Central memory CD4-positive, alpha-beta T cell (primary cell): ENCODE data around the gene LLGL1.

Experiments used
- DNase-seq: peaks from one replicate; pipeline ENCODE4 v3.0.0; 2022

LLGL1 gene

GRCh38 chr17:18253947-18254821 lies 28.7 kb downstream of the LLGL1 start:
- no peak for DNase-seq

- DNase-seq = no peak
Observed at GRCh38 chr17:18254888-18255649, 29.6 kb downstream of the LLGL1 start.

GRCh38 chr17:18256351-18256750 lies 30.9 kb downstream of the LLGL1 start:
- DNase-seq = no peak

GRCh38 chr17:18256776-18257175 lies 31.3 kb downstream of the LLGL1 start:
- no peak for DNase-seq

GRCh38 chr17:18257268-18257981 lies 32.0 kb downstream of the LLGL1 start:
- peak; percentile 18 for DNase-seq

GRCh38 chr17:18257982-18258355 lies 32.5 kb downstream of the LLGL1 start:
- peak; percentile 29 for DNase-seq

- peak; percentile 44 for DNase-seq
Observed at GRCh38 chr17:18258356-18259038, 33.1 kb downstream of the LLGL1 start, which contains the start of gene FLII. Gene FLII, minus strand, starts transcription at chr17:18258738. Its CDS starts 48 bp downstream, at chr17:18258690.

GRCh38 chr17:18259621-18260331 lies 34.3 kb downstream of the LLGL1 start:
- DNase-seq = no peak

GRCh38 chr17:18260332-18261145 lies 35.1 kb downstream of the LLGL1 start, which contains the start of gene MIEF2:
Gene MIEF2, plus strand, starts transcription at chr17:18260662. Its CDS starts 2,059 bp downstream, at chr17:18262721.
- DNase-seq = peak; percentile 91

GRCh38 chr17:18261146-18261515 lies 35.7 kb downstream of the LLGL1 start:
- DNase-seq = no peak

GRCh38 chr17:18261659-18262058 lies 36.2 kb downstream of the LLGL1 start:
- no peak for DNase-seq

GRCh38 chr17:18262111-18262510 lies 36.7 kb downstream of the LLGL1 start:
- DNase-seq = no peak

- no peak for DNase-seq
Observed at GRCh38 chr17:18262641-18263040, 37.2 kb downstream of the LLGL1 start.

GRCh38 chr17:18263885-18264682 lies 38.6 kb downstream of the LLGL1 start:
- DNase-seq = no peak

- no peak for DNase-seq
Observed at GRCh38 chr17:18267366-18267765, 41.9 kb downstream of the LLGL1 start.

- DNase-seq = no peak
Observed at GRCh38 chr17:18267927-18268711, 42.7 kb downstream of the LLGL1 start.

- DNase-seq = no peak
Observed at GRCh38 chr17:18270046-18270931, 44.9 kb downstream of the LLGL1 start.

GRCh38 chr17:18277076-18277475 lies 51.6 kb downstream of the LLGL1 start:
- DNase-seq = no peak
